Jurkat, Clone E6-1 (cell line): ENCODE results near the gene FGF14.

Source experiments
- DNase-seq: peaks from one replicate; pipeline ENCODE4 v3.0.0-alpha.2; 2011; ENCODE audit warnings: low read depth, low spot score
- H3K4me3 ChIP-seq: 2 replicates; pipeline ENCODE4 v1.5.1; 2011; ENCODE audit warnings: mild to moderate bottlenecking, low read length, control low read depth, moderate library complexity

FGF14 gene

GRCh38 chr13:101930331-101930730 lies 471.5 kb downstream of the FGF14 start:
- H3K4me3 ChIP-seq, result no peak overlapping the region
- DNase-seq, result no peak

GRCh38 chr13:101925731-101926130 lies 476.1 kb downstream of the FGF14 start:
- H3K4me3 ChIP-seq, result no peak overlapping the region
- DNase-seq, result no peak

GRCh38 chr13:101919541-101920181 lies 482.2 kb downstream of the FGF14 start:
- no peak for DNase-seq
- H3K4me3 ChIP-seq, result no peak overlapping the region

GRCh38 chr13:101917833-101918661 lies 483.8 kb downstream of the FGF14 start:
- DNase-seq, result no peak
- no peak overlapping the region for H3K4me3 ChIP-seq

- no peak for DNase-seq
- no peak overlapping the region for H3K4me3 ChIP-seq
Observed at GRCh38 chr13:101917475-101917810, 484.4 kb downstream of the FGF14 start.

GRCh38 chr13:101916775-101917474 lies 484.9 kb downstream of the FGF14 start:
- DNase-seq, result no peak
- no peak overlapping the region for H3K4me3 ChIP-seq

GRCh38 chr13:101916108-101916774 lies 485.6 kb downstream of the FGF14 start:
- no peak for DNase-seq
- H3K4me3 ChIP-seq, result no peak overlapping the region

- DNase-seq, result no peak
- H3K4me3 ChIP-seq, result no peak overlapping the region
Observed at GRCh38 chr13:101915755-101916107, 486.1 kb downstream of the FGF14 start.

- no peak for DNase-seq
- no peak overlapping the region for H3K4me3 ChIP-seq
Observed at GRCh38 chr13:101915331-101915730, 486.5 kb downstream of the FGF14 start.

GRCh38 chr13:101911752-101912151 lies 490.1 kb downstream of the FGF14 start:
- H3K4me3 ChIP-seq, result no peak overlapping the region
- no peak for DNase-seq

- no peak overlapping the region for H3K4me3 ChIP-seq
- DNase-seq, result no peak
Observed at GRCh38 chr13:101903890-101904289, 498.0 kb downstream of the FGF14 start.

GRCh38 chr13:101898676-101899075 lies 503.2 kb downstream of the FGF14 start:
- DNase-seq, result no peak
- no peak overlapping the region for H3K4me3 ChIP-seq

- no peak for DNase-seq
- no peak overlapping the region for H3K4me3 ChIP-seq
Observed at GRCh38 chr13:101896541-101896940, 505.3 kb downstream of the FGF14 start.

GRCh38 chr13:101893021-101893420 lies 508.8 kb downstream of the FGF14 start:
- no peak overlapping the region for H3K4me3 ChIP-seq
- no peak for DNase-seq

GRCh38 chr13:101892296-101892695 lies 509.6 kb downstream of the FGF14 start:
- H3K4me3 ChIP-seq, result no peak overlapping the region
- DNase-seq, result no peak

- no peak for DNase-seq
- no peak overlapping the region for H3K4me3 ChIP-seq
Observed at GRCh38 chr13:101881593-101881992, 520.3 kb downstream of the FGF14 start.

GRCh38 chr13:101880581-101880980 lies 521.3 kb downstream of the FGF14 start:
- H3K4me3 ChIP-seq, result no peak overlapping the region
- DNase-seq, result no peak

GRCh38 chr13:101876951-101877350 lies 524.9 kb downstream of the FGF14 start:
- no peak for DNase-seq

GRCh38 chr13:101875717-101876393 lies 526.0 kb downstream of the FGF14 start:
- H3K4me3 ChIP-seq, result no peak overlapping the region
- DNase-seq, result no peak

More at GRCh38 chr13:101876951-101877350, 524.9 kb downstream of the FGF14 start:
- H3K4me3 ChIP-seq, result no peak overlapping the region
